WTC11 (cell line): ENCODE data around the gene HPSE2.

Source experiments
- CREB1 ChIP-seq: sonication (generic); formaldehyde crosslinking; IDR thresholded peaks from 2 replicates; pipeline ENCODE4 v1.8.0; 2023; ENCODE audit warnings: mild to moderate bottlenecking, missing genetic modification reagents
- HMGA2 ChIP-seq: fragments of 250-450 bp; sonication (Bioruptor Pico); IDR thresholded peaks from 2 replicates; pipeline ENCODE4 v1.4.0; 2021; ENCODE audit warnings: mild to moderate bottlenecking, moderate library complexity
- OVOL2 ChIP-seq: fragments of 250-450 bp; sonication (Bioruptor Pico); IDR thresholded peaks from 2 replicates; pipeline ENCODE4 v1.9.0; 2021; ENCODE audit warnings: mild to moderate bottlenecking, borderline replicate concordance
- SMAD3 ChIP-seq: sonication (generic); formaldehyde crosslinking; IDR thresholded peaks from 2 replicates; pipeline ENCODE4 v1.8.0; 2022; ENCODE audit warnings: missing genetic modification reagents, mild to moderate bottlenecking, borderline replicate concordance
- ZNF138 ChIP-seq: sonication (generic); formaldehyde crosslinking; conservative IDR thresholded peaks from 2 replicates; pipeline ENCODE4 v1.8.1; 2022; ENCODE audit warnings: mild to moderate bottlenecking, moderate library complexity, missing genetic modification reagents
- ZNF512 ChIP-seq: sonication (generic); formaldehyde crosslinking; IDR thresholded peaks from 2 replicates; pipeline ENCODE4 v1.8.1; 2022; ENCODE audit warnings: missing genetic modification reagents, borderline replicate concordance
- TF ChIP-seq, protein P1 (sequence below): sonication (generic); formaldehyde crosslinking; IDR thresholded peaks from 2 replicates; pipeline ENCODE4 v1.8.1; 2022; ENCODE audit warnings: mild to moderate bottlenecking, moderate library complexity, missing genetic modification reagents
- TF ChIP-seq, protein P2 (sequence below): fragments of 200-600 bp; IDR thresholded peaks from 2 replicates; pipeline ENCODE4 v1.8.0; 2022; ENCODE audit warnings: antibody characterized with exemption
- TF ChIP-seq, protein P3 (sequence below): sonication (generic); formaldehyde crosslinking; IDR thresholded peaks from 2 replicates; pipeline ENCODE4 v1.8.0; 2022; ENCODE audit warnings: mild to moderate bottlenecking, missing genetic modification reagents

DNA sequence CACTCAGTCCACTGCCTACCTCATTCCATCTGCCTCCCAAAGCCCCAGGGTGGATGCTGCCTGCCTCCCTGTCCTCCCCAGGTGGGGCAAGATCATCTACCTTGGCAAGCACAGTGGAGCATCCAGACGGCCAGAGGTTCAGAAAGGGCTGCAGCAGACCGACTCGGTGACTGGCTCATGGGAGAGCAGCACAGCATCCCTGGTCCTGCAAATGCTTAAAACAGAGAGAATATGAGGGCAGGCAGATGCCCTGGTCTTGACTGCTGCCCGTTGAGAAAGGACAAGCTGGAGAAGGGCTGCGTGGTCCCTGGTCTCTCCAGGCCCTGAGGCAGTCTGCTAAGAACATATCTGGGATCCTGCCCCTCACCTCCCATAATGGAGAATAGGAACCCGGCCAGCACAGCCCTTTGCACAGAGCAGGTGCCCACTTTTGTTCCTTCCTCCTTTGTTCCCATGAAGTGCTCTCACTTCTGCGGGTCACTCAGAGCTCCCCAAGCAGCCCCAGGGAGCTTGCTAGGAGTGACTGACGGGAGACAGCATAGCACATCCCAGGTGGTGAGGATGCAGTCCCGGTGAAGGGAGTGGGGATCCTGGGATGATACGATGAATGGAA lies 790.3 kb downstream of the HPSE2 start:
- TF ChIP-seq, protein P1, sequence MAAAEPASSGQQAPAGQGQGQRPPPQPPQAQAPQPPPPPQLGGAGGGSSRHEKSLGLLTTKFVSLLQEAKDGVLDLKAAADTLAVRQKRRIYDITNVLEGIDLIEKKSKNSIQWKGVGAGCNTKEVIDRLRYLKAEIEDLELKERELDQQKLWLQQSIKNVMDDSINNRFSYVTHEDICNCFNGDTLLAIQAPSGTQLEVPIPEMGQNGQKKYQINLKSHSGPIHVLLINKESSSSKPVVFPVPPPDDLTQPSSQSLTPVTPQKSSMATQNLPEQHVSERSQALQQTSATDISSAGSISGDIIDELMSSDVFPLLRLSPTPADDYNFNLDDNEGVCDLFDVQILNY (CRISPR knock-in tag) = no peak
- TF ChIP-seq, protein P2, sequence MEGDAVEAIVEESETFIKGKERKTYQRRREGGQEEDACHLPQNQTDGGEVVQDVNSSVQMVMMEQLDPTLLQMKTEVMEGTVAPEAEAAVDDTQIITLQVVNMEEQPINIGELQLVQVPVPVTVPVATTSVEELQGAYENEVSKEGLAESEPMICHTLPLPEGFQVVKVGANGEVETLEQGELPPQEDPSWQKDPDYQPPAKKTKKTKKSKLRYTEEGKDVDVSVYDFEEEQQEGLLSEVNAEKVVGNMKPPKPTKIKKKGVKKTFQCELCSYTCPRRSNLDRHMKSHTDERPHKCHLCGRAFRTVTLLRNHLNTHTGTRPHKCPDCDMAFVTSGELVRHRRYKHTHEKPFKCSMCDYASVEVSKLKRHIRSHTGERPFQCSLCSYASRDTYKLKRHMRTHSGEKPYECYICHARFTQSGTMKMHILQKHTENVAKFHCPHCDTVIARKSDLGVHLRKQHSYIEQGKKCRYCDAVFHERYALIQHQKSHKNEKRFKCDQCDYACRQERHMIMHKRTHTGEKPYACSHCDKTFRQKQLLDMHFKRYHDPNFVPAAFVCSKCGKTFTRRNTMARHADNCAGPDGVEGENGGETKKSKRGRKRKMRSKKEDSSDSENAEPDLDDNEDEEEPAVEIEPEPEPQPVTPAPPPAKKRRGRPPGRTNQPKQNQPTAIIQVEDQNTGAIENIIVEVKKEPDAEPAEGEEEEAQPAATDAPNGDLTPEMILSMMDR = no peak
- TF ChIP-seq SMAD3 (no peak), ZNF512 (CRISPR knock-in tag) (no peak), OVOL2 (CRISPR knock-in tag) (no peak), HMGA2 (CRISPR knock-in tag) (no peak), ZNF138 (CRISPR knock-in tag) (no peak), CREB1 (CRISPR knock-in tag) (no peak)
- TF ChIP-seq, protein P3, sequence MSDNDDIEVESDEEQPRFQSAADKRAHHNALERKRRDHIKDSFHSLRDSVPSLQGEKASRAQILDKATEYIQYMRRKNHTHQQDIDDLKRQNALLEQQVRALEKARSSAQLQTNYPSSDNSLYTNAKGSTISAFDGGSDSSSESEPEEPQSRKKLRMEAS (CRISPR knock-in tag) = no peak
